ENCODE measurements around the gene CNGA3. TPM values are rescaled to one million over a fixed set of nuclear protein-coding genes. Genes with fewer than 3 reads are reported as not detected.

Gene CNGA3
- total RNA-seq, 4 donors from 2014 or later = 0.09 TPM; not detected in 3

DNA sequence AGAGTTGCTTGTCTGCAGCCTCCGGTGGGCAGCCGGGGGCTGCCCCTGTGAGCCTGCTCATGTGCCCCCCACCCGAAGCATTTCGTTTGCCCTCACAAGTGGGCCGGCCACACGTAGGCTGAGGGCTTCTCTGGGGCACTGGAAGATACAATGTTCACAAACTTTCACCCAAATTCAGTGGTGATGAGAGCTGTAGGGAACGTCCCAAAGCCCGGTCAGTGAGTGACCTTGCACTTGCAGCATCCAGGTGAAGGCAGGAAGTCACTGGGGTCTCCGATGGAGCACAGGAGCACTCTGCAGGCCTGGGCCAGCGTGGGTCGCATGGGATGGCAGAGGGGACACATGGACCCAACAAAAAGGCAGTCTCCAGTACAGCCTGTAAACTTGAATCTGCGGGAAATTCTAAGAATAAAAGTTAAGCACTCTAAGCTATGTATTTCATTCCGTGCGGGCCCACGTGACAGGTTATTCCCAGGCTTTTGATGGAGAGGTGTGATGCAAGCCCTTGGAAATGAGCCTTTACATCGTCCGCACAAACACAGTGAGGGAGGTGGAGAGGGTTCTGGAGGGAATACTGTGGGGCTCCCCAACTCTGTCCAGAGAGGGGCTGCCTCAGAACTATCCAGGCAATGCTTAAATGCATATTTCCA lies 42.5 kb downstream of the CNGA3 start:
- Histone ChIP-seq H3K4me1 (peaks cover 0 to 7% of the 10 kb centered on the region in 2 donors), H3K27me3 (no peaks in the 10 kb centered on the region), H3K36me3 (no peaks in the 10 kb centered on the region), H3K4me3 (no peak overlapping the region), H3K9me3 (no peaks in the 10 kb centered on the region), H3K27ac (no peak overlapping the region)
- in situ Hi-C loops (cut with MboI; ENCODE audit: low sequenced_read_pairs in 4 of 4) (loop anchor here in 3 of 4 donors (10.0 kb wide), 2 partner anchors 574 to 584 kb away; no protein-coding TSS in a partner anchor), intact Hi-C loops (cut with DNase I; ENCODE audit: low total_unique reads) (no loop called here)
- TF ChIP-seq, protein P1, sequence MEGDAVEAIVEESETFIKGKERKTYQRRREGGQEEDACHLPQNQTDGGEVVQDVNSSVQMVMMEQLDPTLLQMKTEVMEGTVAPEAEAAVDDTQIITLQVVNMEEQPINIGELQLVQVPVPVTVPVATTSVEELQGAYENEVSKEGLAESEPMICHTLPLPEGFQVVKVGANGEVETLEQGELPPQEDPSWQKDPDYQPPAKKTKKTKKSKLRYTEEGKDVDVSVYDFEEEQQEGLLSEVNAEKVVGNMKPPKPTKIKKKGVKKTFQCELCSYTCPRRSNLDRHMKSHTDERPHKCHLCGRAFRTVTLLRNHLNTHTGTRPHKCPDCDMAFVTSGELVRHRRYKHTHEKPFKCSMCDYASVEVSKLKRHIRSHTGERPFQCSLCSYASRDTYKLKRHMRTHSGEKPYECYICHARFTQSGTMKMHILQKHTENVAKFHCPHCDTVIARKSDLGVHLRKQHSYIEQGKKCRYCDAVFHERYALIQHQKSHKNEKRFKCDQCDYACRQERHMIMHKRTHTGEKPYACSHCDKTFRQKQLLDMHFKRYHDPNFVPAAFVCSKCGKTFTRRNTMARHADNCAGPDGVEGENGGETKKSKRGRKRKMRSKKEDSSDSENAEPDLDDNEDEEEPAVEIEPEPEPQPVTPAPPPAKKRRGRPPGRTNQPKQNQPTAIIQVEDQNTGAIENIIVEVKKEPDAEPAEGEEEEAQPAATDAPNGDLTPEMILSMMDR (IDR thresholded peaks at IDR 0.05 in 4 of 5, conservative IDR thresholded peaks at IDR 0.05 in 1 of 5) = no peak
- DNase-seq (no peak), ATAC-seq (no peak)

DNA sequence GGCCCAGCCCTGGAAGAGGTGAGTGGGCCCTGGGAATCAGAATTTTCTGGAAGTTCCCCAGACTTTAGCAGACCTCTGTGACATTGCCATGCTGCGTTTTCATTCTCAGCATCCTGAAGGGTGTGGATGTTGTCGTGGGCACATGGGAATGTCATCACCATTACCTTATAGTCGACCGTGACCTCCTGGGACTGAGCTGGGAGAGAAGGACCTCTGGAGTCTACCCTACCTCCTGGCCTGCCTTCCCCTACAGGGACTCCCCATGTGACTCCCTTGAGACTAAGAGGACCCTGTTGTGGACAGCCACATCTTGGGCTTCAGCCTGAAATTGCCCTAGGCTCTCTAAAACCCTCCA lies 43.0 kb downstream of the CNGA3 start:
- DNase-seq = no peak
- in situ Hi-C loops (cut with MboI; ENCODE audit: low sequenced_read_pairs in 4 of 4) = loop anchor here in 3 of 4 donors (10.0 kb wide), 2 partner anchors 574 to 584 kb away; no protein-coding TSS in a partner anchor
- no peak for ATAC-seq

DNA sequence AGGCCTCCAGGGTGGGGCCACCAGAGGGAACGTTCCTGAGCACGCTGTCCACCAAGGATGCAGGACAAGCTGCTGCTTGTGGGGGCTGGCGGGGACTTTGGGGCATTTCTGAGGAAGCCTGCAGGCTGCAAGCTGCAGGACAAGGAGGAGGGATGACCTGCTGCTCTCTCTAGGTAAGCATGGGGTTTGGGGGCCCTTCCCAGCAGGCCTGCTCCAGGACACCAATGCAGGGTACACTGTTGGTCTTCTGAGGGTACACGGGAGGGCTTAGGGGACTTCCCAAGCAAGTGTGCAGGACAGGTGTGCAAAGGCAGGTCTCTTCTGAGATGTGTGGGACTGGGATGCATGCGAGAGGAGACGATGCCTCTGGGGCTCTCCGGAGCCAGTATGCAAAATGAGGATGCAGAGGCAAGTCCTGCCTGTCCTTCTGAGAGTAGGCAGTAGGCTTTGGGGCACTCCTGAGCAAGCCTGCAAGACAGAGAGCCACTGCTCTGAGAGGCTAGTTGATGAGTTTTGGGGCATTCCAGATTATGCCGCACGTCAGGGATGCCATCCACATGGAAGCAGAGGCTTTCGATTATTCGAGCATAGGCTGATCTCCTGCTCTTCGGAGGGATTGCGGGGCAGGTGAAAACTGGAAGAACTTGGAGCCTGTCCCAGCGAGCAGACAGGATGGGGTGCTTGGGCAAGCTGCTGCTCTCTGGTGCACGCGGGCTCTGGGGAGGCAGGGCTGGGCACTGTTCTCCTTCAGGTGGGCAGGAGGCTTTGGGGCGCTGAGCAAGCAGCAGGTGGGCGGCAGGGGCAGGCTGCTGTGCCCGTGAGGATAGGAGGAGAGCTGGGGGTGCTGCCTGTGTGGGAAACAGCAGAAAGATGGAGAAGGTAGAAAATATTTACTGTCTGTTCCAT lies 44.6 kb downstream of the CNGA3 start:
- Histone ChIP-seq H3K4me3 (no peak overlapping the region), H3K27ac (no peak overlapping the region), H3K27me3 (no peaks in the 10 kb centered on the region), H3K36me3 (no peaks in the 10 kb centered on the region), H3K4me1 (no peaks in the 10 kb centered on the region), H3K9me3 (no peaks in the 10 kb centered on the region)
- in situ Hi-C loops (cut with MboI; ENCODE audit: low sequenced_read_pairs in 4 of 4) (no loop called here), intact Hi-C loops (cut with DNase I; ENCODE audit: low total_unique reads) (no loop called here)
- DNase-seq (no peak), ATAC-seq (no peak)
- TF ChIP-seq, protein P1 (IDR thresholded peaks at IDR 0.05 in 4 of 5, conservative IDR thresholded peaks at IDR 0.05 in 1 of 5) = no peak
- no peak for TF ChIP-seq POLR2A (IDR thresholded peaks at IDR 0.05)

More for the DNA sequence above, 43.0 kb downstream of the CNGA3 start:
- H3K36me3 ChIP-seq = no peaks in the 10 kb centered on the region
- TF ChIP-seq, protein P1 (IDR thresholded peaks at IDR 0.05 in 4 of 5, conservative IDR thresholded peaks at IDR 0.05 in 1 of 5) = no peak
- TF ChIP-seq POLR2A (IDR thresholded peaks at IDR 0.05) = no peak
- no peak overlapping the region for H3K27ac ChIP-seq
- intact Hi-C loops (cut with DNase I; ENCODE audit: low total_unique reads) = no loop called here
- H3K9me3 ChIP-seq = no peaks in the 10 kb centered on the region
- H3K4me1 ChIP-seq = peaks cover 0 to 7% of the 10 kb centered on the region in 2 donors
- H3K27me3 ChIP-seq = no peaks in the 10 kb centered on the region
- no peak overlapping the region for H3K4me3 ChIP-seq

DNA sequence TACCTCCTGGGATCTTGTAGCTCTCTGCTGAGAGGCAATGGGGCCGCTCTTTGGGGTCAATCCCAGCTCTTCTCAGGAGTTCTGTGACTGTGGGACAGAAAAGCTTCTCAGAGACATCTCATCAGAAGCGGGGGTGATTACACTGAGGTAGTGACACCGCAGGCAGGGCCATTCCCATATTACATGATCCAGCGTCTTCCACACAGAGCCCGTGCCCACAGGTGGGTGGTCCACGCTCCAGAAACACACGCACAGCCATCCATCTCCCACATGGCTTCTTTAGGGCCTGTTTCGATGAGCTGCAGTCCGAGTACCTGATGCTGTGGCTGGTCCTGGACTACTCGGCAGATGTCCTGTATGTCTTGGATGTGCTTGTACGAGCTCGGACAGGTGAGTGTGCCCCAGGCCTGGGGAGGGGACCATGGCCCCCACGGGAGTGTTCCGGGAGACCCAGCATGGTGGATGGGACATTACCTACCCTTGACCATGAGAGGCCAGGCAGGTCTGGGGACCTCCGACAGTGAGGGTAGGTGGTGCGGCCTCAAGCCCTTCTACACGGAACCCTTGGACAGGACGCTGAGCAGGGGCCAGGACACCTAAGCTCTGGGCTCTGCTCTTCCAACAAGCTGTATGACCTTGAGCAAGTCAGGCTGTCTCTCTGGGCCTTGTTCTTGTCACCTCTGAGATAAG lies 45.5 kb downstream of the CNGA3 start:
- in situ Hi-C loops (cut with MboI; ENCODE audit: low sequenced_read_pairs in 4 of 4) = no loop called here
- Histone ChIP-seq H3K36me3 (no peaks in the 10 kb centered on the region), H3K27ac (no peak overlapping the region), H3K4me1 (no peaks in the 10 kb centered on the region), H3K27me3 (no peaks in the 10 kb centered on the region), H3K4me3 (no peak overlapping the region), H3K9me3 (no peaks in the 10 kb centered on the region)
- ATAC-seq = no peak
- intact Hi-C loops (cut with DNase I; ENCODE audit: low total_unique reads) = no loop called here
- no peak for DNase-seq
- no peak for TF ChIP-seq POLR2A (IDR thresholded peaks at IDR 0.05)
- TF ChIP-seq, protein P1 (IDR thresholded peaks at IDR 0.05 in 4 of 5, conservative IDR thresholded peaks at IDR 0.05 in 1 of 5) = no peak

All from gastrocnemius medialis (tissue), 4 donors.